Stomach smooth muscle (tissue), 2 donors: ENCODE results near the gene SLC2A11.
A peak's percentile ranks its signal among the peaks of the same experiment; 100 is the strongest.

ENCODE experiments used
- H3K27ac ChIP-seq: one replicate; pipeline ENCODE4 v1.7.0; 2013; ENCODE audit warnings: mild to moderate bottlenecking, low read length, inconsistent platforms
- H3K27me3 ChIP-seq, 2 donors: one replicate each; pipeline ENCODE4 v1.7.0; 2013; ENCODE audit warnings: low read length in 2 of 2; ENCODE audit not compliant: insufficient read depth in 2 of 2, control insufficient read depth in 1 of 2
- H3K36me3 ChIP-seq, 2 donors: one replicate each; pipeline ENCODE4 v1.7.0; 2013; ENCODE audit warnings: low read length in 2 of 2; ENCODE audit not compliant: control insufficient read depth in 2 of 2, insufficient read depth in 2 of 2
- H3K4me1 ChIP-seq: one replicate; pipeline ENCODE4 v1.7.0; 2013; ENCODE audit warnings: low read length; ENCODE audit not compliant: control insufficient read depth, insufficient read depth
- H3K4me3 ChIP-seq, 2 donors: one replicate each; pipeline ENCODE4 v1.7.0; 2013; ENCODE audit warnings: low read length in 2 of 2
- H3K9ac ChIP-seq, 2 donors: one replicate each; pipeline ENCODE4 v1.7.0; 2013; ENCODE audit warnings: low read length in 2 of 2, mild to moderate bottlenecking in 1 of 2
- H3K9me3 ChIP-seq, 2 donors: one replicate each; pipeline ENCODE4 v1.7.0; 2013; ENCODE audit warnings: low read length in 2 of 2; ENCODE audit not compliant: control insufficient read depth in 2 of 2
- donor health status: healthy.
- donor health status: Pancreatic carcinoma.

The SLC2A11 gene

DNA sequence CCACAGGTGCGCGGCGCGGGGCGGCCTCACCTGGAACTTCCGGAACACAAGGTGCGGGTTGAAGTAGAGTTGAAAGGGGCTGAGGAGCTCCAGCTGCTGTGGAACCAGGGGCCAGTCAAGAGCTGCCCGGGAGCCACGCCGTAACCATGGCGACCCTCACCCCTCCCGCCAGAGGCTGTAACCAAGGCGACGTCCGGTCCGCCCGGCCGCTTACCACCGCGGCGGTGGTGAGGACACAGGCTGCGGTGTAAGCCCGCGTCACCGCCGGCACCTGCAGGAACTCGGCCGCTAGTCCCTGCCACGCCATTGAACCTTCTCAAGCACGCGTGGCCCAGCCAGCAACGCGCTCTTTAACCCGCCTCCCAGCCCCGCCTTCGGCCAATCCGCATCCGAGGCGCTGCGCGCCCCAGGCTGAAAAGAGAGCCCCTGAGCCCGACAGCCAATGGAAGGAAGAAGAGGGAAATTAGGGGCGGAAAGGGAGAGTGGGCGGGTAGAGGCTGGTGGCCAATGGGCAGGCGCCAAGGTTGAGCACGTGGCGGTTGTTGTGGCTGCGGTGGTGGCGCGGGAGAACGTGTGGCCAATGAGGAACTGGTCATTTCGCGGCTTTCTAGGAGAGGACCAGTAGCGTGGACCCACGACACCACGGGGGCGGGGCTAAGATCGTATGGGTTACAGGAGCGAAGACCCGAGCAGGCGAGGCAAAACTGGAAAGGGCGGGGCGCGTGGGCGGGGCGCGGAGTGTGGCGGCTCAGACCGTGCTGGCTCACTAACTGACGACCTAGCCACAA, 18.8 kb upstream of the SLC2A11 start, which contains the start of gene DERL3:
Gene DERL3, minus strand, starts transcription at position 326 of the 788 bp plus-strand sequence. Its CDS starts 19 bp downstream, at position 307.
- Histone ChIP-seq H3K27me3 (no peaks in the 10 kb centered on the region), H3K9me3 (no peaks in the 10 kb centered on the region), H3K9ac (no peak within 1 kb of the TSS), H3K4me3 (peak within 1 kb of the TSS; percentile 69 to 75), H3K36me3 (peaks cover 4 to 6% of the 10 kb centered on the region in 2 donors), H3K4me1 (peaks cover 25% of the 10 kb centered on the region), H3K27ac (no peak within 1 kb of the TSS)

DNA sequence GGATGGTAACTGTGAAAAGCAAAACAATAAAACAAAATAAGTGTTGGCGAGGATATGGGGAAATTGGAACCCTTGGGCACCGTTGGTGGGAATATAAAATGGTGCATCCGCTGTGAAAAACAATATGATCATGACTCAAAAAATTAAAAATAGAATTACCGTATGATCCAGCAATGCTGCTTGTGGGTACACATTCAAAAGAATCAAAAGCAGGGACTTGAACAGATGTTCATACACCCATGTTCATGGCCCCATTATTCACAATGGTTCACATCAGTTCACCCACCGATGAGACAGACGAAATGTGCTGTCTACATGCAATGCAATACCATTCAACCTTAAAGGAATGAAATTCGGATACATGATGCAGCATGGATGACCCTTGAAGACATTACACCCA, 17.6 kb upstream of the SLC2A11 start:
- Histone ChIP-seq H3K27ac (no peak overlapping the region), H3K4me3 (no peak overlapping the region), H3K27me3 (no peaks in the 10 kb centered on the region), H3K36me3 (peaks cover 3% of the 10 kb centered on the region in 2 donors), H3K9ac (no peak overlapping the region), H3K4me1 (peaks cover 22% of the 10 kb centered on the region), H3K9me3 (no peaks in the 10 kb centered on the region)

DNA sequence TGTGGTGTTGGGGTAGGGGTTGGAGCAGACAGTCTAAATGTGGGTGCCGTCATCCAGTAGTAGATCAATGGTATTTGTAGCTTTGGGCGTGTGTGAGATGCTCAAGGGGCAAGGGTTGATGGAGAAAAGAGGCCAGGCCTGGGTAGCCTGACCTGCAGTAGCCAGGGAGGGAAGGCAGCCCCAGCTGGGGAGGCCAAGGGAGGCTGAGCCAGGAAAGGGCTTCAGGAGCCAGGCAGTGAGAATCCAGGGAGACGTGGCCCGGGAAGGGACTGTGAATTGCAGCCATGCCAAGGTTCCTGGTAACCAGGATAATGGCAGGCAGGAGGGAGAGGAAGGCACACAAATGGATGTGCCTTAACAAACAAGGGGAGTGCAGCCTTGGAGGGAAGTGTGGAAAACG, 16.4 kb upstream of the SLC2A11 start:
- Histone ChIP-seq H3K9me3 (no peaks in the 10 kb centered on the region), H3K4me1 (peaks cover 19% of the 10 kb centered on the region), H3K27me3 (no peaks in the 10 kb centered on the region), H3K36me3 (no peaks in the 10 kb centered on the region), H3K4me3 (no peak overlapping the region), H3K27ac (no peak overlapping the region), H3K9ac (no peak overlapping the region)

DNA sequence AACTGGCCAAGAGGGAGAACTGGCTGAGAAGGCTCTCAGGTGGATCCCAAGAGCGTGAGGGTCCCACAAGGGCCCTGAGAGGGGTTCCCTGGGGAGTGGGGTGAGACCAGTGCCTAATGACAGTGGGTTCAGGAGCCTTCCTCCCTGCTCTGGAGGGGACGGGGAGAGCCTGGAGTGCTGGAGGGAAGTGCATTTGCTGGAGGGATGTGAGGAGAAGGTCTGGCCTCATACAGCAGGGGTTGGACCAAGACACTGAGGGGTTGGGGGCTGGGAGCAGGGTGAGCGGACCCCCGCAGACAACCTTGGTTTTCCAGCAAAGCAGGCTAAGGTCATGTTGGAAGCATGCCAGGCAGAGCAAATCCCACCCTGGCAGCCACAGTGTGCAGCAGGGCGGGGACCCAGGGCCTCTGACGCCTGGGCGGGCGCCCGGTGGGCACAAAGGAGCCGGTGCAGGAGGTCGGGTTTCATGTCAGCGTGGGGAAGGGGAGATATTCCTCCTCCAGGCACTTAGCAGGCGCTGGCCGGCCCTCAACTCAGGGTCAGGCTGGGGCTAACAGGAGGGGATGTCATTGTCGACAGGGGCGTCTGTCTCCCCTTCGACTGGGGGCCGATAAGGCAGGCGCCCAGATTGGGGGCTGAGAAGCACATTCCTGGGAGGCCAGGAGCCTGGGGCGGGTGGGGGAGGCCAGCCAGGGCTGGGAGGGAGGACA, 15.8 kb upstream of the SLC2A11 start:
- H3K27ac ChIP-seq: no peak overlapping the region
- H3K9ac ChIP-seq: no peak overlapping the region
- peaks cover 19% of the 10 kb centered on the region for H3K4me1 ChIP-seq
- H3K4me3 ChIP-seq: no peak overlapping the region
- no peaks in the 10 kb centered on the region for H3K36me3 ChIP-seq
- H3K27me3 ChIP-seq: no peaks in the 10 kb centered on the region
- H3K9me3 ChIP-seq: no peaks in the 10 kb centered on the region

DNA sequence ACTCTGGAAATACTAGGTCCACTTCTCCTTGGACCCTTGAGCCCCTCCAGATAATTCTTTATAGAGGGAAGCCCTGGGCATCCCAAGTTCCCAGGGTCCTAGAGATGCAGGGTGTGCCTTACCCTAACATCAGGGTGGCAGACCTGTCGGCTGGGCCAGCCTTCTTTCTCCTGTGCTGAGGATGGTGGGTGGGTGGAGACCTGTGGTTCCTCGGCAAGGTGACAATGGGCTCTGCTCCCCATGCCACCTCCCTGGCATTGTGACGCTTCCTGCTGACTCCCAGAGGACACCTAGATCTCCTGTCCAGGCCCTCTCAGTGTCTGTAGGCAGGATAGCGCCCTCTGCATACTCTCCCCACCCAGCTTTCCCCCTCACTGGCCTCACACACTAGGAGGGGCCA, 15.1 kb upstream of the SLC2A11 start:
- Histone ChIP-seq H3K27ac (no peak overlapping the region), H3K36me3 (no peaks in the 10 kb centered on the region), H3K27me3 (no peaks in the 10 kb centered on the region), H3K9ac (no peak overlapping the region), H3K4me1 (peaks cover 19% of the 10 kb centered on the region), H3K9me3 (no peaks in the 10 kb centered on the region), H3K4me3 (no peak overlapping the region)

DNA sequence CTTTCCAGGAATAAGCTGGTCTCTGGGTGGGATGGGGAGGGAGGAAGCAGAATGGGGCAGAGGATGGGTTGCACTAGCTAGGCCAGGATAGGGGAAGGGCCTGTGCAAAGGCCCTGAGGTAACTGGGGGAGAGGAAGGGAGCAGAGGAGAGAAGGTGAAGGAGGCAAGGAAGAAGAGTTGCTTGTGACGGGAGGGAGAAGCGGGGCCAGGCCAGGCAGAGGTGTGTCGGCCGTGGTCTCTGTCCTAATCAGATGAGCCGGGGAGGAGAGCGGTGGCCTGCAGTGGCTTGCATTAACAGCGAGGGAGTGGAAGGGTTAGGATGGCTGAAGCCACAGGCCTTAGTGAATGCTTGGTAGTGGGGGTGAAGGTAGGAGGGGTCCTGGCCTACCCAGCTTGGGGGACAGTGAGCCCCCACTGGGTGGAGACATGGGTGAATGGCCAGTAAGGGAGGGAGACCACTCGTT, 12.9 kb upstream of the SLC2A11 start:
- Histone ChIP-seq H3K27ac (no peak overlapping the region), H3K36me3 (no peaks in the 10 kb centered on the region), H3K4me3 (no peak overlapping the region), H3K9ac (no peak overlapping the region), H3K27me3 (no peaks in the 10 kb centered on the region), H3K4me1 (peaks cover 13% of the 10 kb centered on the region), H3K9me3 (no peaks in the 10 kb centered on the region)

DNA sequence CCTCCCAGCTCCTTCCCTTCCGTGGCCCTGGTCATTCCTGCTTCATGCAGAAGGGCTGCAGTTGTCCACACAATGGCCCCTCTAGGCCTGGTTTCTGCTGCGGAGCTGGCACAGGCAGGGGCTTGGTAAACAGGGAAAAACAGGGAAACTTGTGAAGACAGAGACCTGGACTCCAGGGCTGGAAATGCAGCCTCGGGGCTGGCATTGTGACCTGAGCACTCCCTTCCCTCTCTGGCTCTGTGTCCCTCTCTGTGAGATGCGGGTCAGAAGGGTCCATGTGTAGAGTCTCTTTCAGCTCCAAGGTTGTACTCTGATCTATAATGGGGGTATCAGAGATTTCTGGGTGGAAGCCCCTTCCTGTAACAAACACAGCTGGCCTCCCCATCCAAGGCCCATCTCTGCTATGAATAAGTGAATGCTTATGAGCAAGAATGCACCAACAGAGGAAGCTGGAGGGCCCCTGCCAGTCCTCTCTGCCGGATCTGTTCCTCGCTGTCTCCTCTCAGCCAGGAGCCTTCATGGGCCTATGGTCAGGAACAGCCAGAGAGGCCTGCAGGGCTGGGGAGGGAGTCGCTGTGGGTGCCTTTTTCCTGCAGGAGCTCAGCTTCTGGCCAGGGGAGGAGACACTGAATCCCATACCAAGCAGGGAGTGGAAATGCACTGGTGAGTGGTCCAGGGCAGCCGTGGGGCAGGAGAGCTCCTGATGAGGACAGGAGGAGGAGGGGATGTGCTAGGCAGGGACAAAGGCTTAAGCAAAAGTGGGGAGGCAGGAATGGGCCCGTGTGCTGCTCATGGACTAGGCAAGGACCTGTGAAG, 12.2 kb upstream of the SLC2A11 start:
- no peak overlapping the region for H3K4me3 ChIP-seq
- no peaks in the 10 kb centered on the region for H3K36me3 ChIP-seq
- H3K9me3 ChIP-seq: no peaks in the 10 kb centered on the region
- no peaks in the 10 kb centered on the region for H3K27me3 ChIP-seq
- peaks cover 13% of the 10 kb centered on the region for H3K4me1 ChIP-seq
- H3K9ac ChIP-seq: no peak overlapping the region
- no peak overlapping the region for H3K27ac ChIP-seq

DNA sequence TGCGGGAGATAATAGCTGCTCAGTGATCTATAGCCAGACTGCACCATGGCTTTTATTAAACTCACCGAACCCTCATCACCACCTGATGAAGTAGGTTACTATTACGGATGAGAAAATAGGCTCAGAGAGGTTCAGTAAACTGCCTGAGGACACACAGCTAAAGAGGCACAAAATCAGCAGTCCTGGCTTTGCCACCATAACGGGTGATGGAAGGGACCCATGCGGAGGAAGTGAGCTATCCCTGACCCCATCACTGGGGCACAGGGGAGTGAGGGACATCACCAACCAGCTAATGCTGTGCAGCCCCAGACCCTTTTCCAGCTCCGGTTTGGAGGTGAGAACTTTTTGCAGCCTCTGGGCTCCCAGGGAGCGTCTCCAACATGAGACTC, 11.6 kb upstream of the SLC2A11 start:
- no peak overlapping the region for H3K27ac ChIP-seq
- H3K9ac ChIP-seq: no peak overlapping the region
- no peaks in the 10 kb centered on the region for H3K27me3 ChIP-seq
- H3K9me3 ChIP-seq: no peaks in the 10 kb centered on the region
- no peaks in the 10 kb centered on the region for H3K36me3 ChIP-seq
- no peak overlapping the region for H3K4me3 ChIP-seq
- H3K4me1 ChIP-seq: peaks cover 13% of the 10 kb centered on the region

DNA sequence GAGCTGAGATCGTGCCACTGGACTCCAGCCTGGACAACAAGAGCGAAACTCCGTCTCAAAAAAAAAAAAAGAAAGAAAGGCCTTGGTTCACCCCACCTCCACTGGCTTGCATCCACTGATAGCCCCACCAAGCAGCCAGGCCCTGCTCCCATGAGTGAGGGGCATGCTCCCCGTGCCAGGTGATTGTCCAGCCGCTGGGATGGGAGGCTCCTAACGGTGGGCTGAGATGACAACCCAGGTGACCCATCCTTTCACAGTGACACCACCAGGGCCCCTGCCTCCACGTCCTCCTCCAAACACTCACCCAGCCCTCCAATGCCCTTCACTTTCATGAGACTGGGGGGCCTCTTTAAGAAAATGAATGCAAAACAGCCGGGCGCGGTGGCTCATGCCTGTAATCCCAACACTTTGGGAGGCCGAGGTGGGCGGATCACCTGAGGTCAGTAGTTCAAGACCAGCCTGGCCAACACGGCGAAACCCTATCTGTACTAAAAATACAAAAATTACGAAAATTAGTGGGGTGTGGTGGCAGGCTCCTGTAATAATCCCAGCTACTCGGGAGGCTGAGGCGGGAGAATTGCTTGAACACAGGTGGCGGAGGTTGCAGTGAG, 10.3 kb upstream of the SLC2A11 start:
- Histone ChIP-seq H3K4me1 (peaks cover 13% of the 10 kb centered on the region), H3K27me3 (no peaks in the 10 kb centered on the region), H3K9ac (no peak overlapping the region), H3K27ac (no peak overlapping the region), H3K4me3 (no peak overlapping the region), H3K36me3 (no peaks in the 10 kb centered on the region), H3K9me3 (no peaks in the 10 kb centered on the region)
